GM21423 (cell line): ENCODE results near the gene SIRT2.
A peak's percentile ranks its signal among the peaks of the same experiment; 100 is the strongest.

Source experiments
- ATAC-seq: cut with Tn5 transposase; IDR thresholded peaks from one replicate; pipeline ENCODE4 v1.9.1; 2021; ENCODE audit warnings: mild to moderate bottlenecking, moderate library complexity; ENCODE audit not compliant: unreplicated experiment

Gene SIRT2

DNA sequence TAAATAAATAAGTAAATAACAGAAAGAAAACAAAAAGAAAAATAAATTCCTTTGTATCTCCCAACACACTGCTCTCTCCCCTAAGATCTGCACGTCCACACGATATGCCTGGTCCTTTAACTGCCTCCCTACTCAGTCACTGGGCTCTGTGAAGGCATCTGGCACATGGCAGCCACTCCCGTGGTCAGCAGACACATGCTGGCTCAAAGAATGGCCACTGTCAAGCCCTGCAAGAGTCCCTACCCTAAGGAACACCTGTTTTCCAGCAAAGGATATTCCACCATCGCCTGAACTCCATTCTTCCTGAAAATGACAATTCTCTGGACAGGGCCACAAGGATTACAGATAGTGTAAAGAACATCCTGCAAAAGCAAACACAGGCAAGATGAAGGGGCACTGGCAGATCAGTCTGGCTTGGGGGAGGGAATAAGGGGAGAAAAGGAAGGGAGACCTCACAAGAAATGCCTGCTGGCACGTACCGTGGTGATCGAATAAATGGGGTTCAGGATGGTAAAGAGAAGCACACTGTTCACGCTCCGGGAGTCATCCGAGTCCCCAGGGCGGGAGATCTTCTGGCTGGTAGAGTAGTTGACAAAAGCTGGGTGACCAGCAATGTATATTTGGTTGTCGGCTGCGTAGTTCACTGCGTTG is 53.9 kb downstream of the SIRT2 start:
- no peak for ATAC-seq

DNA sequence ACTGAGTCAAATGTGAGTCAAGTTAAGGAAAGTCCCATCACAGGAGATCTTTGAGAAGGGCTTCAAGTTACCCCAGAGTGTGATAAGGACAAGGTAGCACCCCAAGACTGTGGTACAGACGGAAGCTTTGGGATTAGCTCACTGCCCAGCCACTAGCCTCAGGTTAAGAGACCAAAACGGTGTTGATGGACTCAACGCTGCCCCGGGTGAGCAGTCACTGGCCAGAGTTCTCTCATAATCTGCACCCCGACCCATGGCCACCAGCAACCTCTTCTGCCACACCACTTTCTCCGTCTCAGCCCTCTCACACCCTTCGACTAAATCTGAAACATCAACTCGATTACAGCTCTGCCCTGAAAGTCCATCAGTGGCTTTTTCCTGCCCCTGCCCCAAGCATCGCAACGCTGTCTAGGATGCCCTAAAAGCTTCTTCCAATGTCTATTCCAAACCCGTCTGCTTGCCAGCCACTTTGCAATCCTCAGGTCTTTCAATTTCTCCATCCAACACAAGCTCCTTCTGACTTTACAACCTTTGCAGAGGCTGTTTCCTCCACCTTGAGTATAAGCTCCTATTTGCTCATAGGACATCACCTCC is 55.2 kb downstream of the SIRT2 start:
- no peak for ATAC-seq

DNA sequence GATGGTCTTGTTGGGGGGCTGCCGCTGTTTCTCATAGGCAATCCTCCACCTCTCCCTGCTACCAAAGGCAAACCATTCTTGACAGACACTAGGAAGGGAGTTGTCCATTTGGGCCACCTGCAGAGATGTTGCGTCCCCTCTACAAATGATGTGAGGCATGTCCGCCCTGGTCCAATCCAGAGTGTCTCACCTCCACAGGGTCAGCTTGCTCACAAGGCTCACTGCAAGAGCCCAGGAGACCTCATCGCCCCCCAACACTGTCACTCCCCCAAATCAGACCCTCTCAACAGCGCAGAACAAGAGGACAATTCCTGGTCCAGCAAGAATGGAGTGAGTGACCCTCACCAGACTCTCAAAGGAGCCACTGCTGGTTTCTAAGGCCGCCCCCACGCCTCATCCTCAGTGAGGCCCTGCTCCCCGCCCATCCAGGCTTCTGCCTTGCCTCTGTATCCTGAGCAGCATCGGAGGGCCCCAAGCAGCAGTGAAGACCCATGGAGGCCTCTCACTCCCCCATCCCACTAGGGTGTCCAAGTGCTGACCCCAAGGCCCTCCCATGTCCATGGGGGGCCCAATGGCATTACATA is 56.2 kb downstream of the SIRT2 start:
- no peak for ATAC-seq

DNA sequence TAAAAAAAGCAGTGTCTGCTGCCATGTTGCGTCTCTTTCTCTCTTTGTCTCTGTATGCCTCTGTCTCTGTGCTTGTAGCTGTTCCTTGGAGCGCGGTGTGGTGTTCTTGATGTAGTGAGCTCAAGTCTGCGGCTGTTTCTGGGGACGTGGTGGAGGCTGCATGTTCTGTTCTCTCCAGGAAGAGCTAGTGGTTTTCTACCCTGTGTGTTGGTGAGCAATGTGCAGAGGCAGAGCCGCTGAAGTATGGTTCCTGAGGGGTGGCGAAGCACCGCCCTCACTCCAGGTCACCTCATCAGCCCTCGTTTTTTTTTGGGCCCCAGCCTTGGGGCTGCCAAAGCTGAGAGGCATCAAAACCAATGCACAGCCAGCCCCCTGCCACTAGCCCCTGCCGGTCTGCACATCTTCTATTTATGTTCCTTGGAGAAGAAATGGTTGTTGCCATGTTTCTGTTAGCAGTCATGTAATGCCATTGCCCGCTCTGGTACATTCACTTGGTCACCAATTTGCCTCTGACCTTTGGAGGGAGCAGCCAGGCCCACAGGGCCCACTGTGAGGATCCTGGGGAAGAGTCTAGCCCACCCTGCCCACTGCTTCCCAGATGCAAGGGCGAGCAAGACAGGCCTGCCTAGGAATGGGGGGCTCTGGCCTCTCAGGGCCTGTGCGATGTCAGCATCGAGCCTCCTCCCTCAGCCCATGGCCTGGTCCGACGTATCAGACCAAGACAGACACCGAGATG is 56.8 kb downstream of the SIRT2 start:
- no peak for ATAC-seq

DNA sequence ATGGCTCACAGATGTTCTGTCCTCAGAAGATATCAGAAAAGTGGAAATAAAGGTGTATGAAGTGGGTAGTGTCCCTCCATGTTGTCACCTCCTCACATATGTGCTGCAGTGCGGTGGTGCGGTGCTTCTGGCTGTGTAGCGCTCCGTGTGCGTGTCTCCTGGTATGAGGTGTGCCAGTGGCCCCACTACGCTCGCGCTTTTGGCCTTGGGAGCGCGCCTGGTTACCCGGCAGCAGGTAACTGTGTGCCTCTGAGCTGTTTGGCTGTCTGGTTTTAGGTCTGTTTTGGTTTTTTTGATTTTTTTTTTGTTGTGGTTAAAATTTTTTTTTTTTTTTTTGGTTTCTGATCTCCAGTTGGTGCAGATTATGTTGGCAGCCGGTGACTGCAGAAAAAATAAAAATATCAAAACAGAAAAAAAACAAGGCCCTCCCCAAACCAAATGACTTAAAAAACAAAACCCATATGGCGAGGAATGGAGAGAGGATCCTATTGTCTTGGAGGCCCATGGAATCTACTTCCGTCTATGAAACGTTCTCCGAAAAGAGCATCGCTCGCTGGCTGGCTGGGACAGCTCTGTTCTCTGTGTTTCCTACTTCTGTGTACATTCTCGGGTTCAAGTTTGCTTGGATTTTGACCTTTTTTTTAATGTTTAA is 57.5 kb downstream of the SIRT2 start:
- no peak for ATAC-seq

DNA sequence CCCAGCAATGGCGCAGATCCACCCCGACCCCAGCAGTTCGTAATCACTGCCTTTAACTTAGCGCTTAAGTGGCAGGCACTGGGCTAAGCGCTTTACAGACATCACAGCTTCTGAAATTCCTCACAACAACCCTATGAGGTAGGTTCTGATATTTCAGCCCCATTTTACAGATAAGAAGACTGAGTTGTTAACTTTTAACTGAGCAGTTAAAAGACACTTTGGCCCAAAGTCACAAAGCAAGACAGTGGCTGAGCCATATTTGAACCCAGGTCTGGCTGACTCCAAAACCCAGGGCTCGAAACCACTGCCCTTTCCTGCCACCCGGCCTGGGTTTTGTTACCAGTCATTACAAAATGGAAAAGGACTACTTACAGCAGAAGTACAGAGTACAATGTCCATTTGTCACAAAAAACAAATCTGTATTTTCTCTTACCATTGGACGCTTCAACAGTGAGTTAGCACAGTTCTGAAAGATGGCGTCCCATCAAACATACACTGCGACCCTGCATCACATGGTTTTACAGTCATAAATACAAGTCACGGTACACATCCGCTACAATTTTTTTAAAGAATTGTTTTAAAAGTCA is 58.1 kb downstream of the SIRT2 start:
- no peak for ATAC-seq

DNA sequence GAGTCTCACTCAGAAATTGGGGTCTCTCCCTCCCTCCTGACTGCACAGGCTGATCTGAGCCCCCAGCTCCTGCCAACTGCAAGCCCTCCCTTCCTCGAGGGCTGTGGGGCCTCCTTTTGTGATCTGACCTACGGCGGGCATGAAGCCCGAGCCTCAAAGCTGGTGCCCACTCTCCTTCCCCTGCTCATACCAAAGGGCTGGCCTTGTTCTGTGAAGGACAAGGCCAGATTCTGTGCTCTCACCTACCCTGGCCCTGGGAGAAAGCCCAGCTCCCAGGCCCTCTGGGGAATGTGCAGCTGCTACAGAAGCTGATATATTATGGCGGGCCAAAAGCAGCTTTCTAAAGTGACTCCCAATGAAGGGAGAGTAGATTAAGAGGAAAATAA is 58.8 kb downstream of the SIRT2 start:
- ATAC-seq: no peak

DNA sequence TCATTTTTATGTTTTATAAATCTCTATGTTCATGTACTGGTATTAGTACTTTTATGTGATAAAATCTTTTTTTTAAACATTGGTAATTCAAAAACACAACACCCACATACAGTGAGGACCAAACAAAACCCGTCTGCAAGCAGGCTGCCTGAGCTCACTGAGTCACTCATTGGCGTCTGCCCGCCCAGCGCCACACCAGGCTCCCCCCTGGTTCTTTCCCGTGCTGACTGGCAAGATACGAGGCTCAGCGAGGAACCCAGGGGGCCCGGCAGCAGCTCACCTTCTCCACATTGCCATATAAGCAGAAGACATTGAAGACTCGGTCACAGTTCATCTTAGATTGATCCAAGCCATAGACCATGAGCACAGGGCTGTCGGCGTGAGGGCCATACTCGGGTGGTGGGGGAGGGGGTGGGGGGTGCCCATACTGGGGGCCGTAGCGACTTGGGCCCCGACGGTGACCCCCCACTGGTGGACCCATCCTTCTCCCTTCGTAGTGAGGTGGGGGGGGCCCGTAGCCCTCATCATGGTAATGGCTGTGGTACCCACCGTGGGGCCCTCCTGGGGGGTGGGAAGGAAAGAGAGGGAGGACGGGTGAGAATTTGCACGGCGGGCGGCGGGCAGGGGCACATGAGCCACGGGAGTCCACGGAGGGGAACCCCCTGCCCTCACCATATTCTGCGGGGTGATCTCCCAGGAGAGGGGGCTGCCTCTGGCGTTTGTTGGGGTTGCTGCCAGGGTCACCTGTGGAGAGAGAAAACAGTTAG is 59.4 kb downstream of the SIRT2 start:
- ATAC-seq: no peak

DNA sequence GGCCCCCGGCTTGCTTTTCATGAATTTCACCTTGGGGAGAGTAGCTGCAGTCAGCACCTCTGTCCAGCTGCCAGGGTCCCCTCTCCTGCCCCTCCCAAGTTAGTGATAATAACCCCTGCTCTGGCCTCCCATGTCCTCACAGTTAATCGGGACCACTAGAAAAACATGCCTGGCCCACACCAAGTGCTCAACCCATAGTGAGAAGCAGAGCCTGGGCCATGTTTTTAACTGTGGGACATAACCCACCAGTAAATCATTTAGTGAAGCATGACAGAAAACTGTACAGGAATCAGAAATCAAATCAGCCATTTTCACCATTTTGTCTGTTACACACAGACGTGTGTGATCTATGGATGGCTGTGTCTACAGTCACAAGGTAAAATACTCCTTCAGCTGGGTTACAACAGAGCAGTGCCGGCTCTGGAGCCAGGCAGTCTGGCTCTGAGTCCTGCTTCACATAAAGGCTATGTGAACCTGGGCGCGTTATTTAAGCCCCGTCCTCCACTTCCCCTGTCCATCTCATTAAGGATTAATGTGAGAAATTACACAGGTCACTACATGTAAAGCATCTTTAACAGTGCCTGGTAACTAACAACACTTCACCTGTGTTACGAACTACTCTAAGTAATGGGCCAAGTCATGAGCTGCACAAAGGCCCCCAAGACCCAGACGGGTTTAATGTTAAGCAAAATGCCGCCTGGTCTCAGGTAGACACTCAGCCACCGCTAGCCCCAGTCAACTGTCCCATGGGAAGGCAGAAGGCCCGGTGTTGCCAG is 60.2 kb downstream of the SIRT2 start:
- no peak for ATAC-seq

DNA sequence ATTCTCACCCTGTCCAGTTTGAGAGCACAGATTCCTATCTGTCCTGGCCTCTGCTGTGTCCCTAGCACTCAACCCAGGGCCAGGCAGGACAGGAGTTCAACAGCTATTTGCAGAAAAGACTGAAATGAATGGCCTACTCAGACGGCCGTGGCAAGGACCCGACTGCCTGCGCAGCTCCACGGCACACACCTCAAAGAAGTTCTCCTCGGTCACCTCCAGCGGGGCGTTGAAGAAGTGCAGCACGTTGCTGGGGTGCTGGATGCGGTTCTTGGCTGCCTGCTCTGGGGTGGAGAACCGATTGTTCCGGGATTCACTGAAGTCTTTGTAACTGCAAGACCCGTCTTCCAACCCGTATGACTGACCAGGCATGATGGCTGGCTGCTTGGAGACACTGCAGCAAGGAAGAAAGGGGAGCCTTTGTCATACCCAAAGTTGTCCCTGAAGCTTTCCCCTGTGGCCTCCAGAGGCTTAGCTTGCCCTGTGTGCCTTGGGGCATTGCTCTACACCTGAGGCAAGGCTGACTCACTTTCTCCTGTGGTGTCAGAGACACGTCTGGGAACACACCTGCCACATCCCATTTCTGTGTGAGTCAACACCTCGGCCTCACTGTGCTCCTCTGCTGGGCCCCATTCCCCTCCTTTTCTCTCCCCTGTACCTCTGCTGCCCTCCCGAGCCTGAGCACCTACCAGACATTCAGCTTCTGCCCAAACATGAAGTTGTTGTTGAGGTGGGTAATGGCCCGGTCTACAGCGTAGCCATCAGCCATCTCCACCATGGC is 61.0 kb downstream of the SIRT2 start:
- no peak for ATAC-seq

DNA sequence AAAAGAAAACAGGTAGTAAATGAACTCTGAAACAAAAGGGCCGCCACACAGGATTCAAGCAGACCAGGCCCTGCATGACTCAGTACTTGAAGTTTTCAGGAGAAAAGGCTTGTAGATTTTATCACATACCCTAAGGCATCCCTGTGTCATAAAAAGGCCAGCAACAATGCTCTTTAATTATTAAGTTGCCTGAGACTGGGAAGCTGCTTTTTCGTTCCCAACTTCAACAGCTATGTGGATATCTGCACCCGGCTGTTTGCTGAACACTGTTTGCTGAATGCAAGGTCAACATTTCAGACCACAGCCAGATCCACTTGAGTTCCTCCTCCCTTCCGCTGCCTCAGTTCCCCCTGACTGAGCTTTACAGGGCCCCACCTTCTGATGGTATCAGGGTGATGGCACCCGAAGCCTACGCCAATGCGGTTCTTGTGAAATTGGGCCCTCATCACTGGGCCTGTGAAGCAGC is 61.7 kb downstream of the SIRT2 start:
- ATAC-seq: no peak

DNA sequence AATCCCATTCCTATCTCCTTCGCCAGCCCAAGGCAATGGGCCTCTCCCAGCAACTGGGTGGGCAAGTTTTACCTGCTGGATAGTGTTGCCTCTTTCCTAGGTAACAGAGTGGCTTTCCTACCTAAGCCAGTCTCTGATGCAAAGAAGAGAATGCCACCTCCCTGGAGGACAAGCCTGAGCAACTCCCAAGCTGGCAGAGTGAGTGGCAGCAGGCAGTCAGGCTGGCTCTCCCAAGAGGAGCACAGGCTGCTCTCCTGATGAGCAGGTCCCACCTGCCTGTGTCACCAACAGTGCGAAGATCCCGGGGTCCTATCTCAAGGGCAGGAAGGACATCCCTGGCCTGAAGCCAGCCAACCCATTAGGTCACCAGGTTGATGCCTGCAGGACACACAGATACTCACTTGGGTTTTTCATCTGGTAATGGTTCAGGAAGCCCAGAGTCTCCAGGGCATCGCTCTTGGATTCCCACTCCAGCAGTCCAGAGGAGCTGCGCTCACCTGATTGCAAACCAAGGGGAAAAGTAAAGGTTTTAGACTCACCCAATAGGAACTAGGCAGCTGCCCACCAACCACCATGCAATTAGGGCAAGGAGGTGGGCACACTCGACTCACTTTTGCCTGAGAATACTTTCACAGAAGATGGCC is 62.3 kb downstream of the SIRT2 start:
- ATAC-seq: no peak

DNA sequence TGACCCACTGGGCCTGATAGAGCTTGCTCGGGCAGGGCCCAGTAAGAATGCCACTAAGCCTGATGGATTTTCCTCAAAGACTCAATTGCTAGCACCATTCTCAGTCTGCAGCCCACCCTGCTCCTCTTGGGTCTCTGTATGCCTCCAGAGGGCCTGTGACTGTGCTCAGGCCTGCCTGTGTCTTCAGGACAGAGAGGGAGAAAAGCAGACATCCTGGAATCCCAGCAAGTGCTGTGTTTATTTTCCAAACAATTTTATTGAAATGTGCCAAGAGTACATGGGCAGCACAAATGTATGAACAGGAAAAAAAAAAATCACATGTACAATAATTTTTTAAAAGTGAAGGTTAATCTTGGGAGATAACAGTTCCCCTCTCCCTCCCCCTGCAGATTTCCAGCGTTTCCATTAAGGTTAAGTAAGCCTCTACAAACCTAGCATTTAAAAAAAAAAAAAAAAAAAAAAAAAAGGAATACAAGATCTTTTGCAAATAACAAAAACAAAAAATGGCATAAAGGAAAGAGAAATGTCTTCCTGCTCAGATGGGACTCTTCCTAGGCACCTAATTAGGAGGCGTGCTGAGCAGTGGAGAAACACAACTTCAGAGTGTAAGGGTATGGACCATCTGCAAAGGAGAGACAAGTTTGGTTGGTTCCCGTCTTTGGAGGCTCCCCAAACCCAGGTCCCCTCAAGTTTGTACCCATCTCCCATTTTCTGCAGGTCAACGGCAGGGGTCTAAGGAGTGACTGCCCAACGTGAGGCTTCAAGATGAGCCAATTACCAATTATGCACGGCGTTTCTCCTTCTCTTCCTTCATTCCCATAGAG is 63.0 kb downstream of the SIRT2 start:
- no peak for ATAC-seq

DNA sequence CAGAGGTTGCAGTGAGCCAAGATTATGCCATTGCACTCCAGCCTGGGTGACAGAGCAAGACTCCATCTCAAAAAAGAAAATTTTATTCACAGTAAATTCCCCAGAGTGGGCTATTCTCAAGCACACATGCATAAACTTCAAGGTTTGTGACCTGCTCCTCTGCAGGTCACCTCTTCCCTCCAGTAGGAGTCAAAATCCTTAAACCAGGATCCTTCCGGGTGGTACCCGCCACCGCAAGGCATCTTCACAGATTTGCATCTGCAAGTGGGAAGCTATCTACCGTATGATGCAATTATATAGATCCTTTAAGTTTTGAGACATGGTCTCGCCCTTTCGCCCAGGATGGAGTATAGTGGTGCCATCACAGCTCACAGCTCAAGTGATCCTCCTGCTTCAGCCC is 64.8 kb downstream of the SIRT2 start:
- no peak for ATAC-seq

DNA sequence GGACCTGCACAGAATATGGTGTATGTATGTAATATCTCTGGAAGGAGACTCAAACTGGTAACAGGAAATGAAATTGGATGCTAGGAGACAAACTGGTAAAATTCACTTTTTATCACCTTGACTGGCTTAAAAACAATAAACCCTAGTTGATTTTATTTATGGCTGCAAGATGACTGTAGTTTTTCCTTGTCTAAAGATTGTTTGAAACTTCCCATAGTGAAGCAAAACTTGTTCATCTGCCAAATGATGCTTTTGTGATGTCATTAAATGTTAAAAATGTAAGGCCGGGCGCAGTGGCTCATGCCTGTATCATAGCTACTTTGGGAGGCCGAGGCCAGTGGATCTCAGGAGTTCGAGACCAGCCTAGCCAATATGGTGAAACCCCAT is 65.3 kb downstream of the SIRT2 start:
- ATAC-seq: no peak

DNA sequence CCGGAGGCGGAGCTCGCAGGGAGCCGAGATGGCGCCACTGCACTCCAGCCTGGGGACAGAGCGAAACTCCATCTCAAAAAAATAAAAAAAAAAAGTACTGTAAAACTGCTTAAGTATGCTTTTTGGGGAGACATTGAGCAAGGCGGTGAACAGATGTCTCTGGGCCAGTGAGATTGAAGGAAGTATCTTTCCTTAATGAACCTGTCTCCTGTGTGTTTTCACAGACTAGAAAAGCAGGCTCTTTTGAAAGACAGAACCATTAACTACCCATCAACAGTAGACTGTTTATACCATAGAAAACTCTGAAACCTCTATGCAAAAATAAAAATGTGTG is 66.4 kb downstream of the SIRT2 start:
- ATAC-seq: no peak

DNA sequence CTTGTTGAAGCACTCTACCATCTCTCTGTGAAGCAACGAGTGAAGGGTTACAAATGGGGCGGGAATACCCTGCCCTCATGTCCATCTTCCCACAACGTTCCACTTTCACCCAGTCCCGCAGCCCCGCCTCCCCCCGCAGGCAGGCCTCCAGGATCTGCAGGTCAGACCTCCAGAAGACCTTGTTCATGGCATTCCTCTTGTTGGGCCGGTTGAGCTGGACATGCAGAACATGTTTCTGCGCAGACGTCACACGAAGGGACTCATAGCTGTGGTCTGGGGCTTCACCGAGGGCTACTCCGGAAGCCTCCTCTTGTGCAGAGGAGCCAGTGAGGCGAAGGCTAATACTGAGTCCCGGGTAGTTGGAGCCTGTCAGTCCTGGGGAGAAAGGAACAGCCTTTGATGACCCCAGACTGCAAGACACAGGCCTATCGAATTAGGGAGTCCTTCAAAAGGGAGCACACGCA is 68.2 kb downstream of the SIRT2 start:
- peak; percentile 37 for ATAC-seq
